ENCODE results near the gene SLC44A2.

DNA sequence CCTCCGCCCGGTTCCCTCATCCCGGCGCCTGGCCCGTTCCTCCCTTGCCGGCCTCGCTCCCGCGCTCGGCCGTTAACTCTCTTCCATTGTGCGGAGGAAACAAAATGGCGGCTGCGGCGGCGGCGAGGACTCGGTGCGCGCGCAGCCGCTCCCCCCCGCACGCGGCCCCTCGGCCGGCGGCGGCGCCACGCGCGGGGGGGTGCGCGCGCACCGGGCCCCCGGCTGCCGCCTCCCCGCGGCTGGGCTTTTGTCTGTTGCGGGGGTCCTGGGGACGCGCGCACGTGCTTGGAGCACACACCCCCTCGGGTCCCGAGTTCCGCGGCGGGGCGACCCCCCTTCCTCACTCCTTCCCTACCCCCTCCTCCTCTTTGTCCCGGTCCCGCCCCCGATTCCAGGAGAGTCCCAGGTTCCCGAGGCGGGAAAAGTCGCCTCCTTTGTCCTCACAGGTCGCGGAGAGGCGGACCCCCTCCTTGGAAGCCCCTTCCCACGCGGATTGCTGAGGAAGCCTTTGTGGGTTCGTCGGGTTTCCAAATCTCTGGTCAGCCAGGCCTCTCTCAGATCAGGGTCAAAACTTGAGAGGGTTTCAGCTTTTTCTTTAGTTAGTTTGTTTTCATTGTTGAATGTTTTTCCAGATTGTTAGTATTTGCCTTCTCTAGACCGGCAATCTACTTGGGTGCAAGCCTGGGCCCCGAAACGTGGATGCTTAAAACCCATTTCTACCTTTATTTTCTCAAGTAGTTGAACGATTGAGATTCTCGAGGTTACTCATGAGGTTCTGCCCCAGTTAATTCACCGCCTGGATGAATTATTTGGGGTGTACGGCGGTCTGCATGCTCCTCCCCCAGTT, 29.5 kb downstream of the SLC44A2 start:
- TF ChIP-seq, protein P1, sequence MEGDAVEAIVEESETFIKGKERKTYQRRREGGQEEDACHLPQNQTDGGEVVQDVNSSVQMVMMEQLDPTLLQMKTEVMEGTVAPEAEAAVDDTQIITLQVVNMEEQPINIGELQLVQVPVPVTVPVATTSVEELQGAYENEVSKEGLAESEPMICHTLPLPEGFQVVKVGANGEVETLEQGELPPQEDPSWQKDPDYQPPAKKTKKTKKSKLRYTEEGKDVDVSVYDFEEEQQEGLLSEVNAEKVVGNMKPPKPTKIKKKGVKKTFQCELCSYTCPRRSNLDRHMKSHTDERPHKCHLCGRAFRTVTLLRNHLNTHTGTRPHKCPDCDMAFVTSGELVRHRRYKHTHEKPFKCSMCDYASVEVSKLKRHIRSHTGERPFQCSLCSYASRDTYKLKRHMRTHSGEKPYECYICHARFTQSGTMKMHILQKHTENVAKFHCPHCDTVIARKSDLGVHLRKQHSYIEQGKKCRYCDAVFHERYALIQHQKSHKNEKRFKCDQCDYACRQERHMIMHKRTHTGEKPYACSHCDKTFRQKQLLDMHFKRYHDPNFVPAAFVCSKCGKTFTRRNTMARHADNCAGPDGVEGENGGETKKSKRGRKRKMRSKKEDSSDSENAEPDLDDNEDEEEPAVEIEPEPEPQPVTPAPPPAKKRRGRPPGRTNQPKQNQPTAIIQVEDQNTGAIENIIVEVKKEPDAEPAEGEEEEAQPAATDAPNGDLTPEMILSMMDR (IDR thresholded peaks at IDR 0.05) = no peak
- TF ChIP-seq POLR2AphosphoS5 (IDR thresholded peaks at IDR 0.05) (no peak), EP300 (IDR thresholded peaks at IDR 0.05) (no peak), POLR2A (IDR thresholded peaks at IDR 0.05) (no peak)

Measured in gastroesophageal sphincter (tissue), 3 donors.